B cell (primary cell): ENCODE data around the gene TP63. TPM values are rescaled to one million over a fixed set of nuclear protein-coding genes. Genes with fewer than 3 reads are reported as not detected.

Source experiments
- ATAC-seq: fragments of 200-7000 bp; cut with Tn5 transposase; one replicate; pipeline ENCODE4 v1.10.0; 2021; ENCODE audit warnings: low read depth, mild to moderate bottlenecking, moderate number of reproducible peaks, moderate library complexity
- CTCF ChIA-PET: fragments of 350-600 bp; sonication (Branson Sonifier 250); formaldehyde crosslinking; loops from one replicate; lab custom pipeline; 2021; ENCODE audit warnings: antibody characterized with exemption, inconsistent platforms; lab: Charles Lee
- POLR2A ChIA-PET: fragments of 350-600 bp; sonication (Branson Sonifier 250); formaldehyde crosslinking; loops from one replicate; lab custom pipeline; 2021; ENCODE audit warnings: antibody characterized with exemption; lab: Charles Lee
- DNase-seq: peaks from one replicate; pipeline ENCODE4 v3.0.0; 2013
- H2AFZ ChIP-seq: 2 replicates; pipeline ENCODE4 v1.6.1; 2012; ENCODE audit warnings: mild to moderate bottlenecking, low read depth, low read length; ENCODE audit not compliant: insufficient read depth, poor library complexity, severe bottlenecking
- H3K27ac ChIP-seq, 2 donors: 1 replicate in 1 of 2; 2 replicates in 1 of 2; pipeline ENCODE4 v1.5.1; 2012 to 2013; ENCODE audit warnings: low read length in 2 of 2, mild to moderate bottlenecking in 2 of 2, moderate library complexity in 1 of 2
- H3K27me3 ChIP-seq, 4 experiments: fragments of 200-600 bp in 1 of 4; sonication (generic) in 1 of 4; replicated peaks in 1 of 4; 1 replicate in 2 of 4; 2 replicates in 2 of 4; pipeline versions ENCODE4 v1.6.1 to v1.7.0; 2013 to 2016; ENCODE audit warnings: low read length in 3 of 4, mild to moderate bottlenecking in 2 of 4, mixed read lengths in 1 of 4, moderate library complexity in 1 of 4; ENCODE audit not compliant: insufficient read depth in 4 of 4, control insufficient read depth in 3 of 4; ENCODE audit errors: control extremely low read depth in 1 of 4
- H3K36me3 ChIP-seq, 2 experiments: replicated peaks in 1 of 2; 1 replicate in 1 of 2; 2 replicates in 1 of 2; pipeline versions ENCODE4 v1.6.1 to v1.7.1; 2013; ENCODE audit warnings: low read length in 1 of 2; ENCODE audit not compliant: insufficient read depth in 2 of 2, control insufficient read depth in 1 of 2; ENCODE audit errors: control extremely low read depth in 1 of 2, extremely low read depth in 1 of 2
- H3K4me1 ChIP-seq, 2 donors: fragments of 200-600 bp in 1 of 2; sonication (generic) in 1 of 2; 1 replicate in 1 of 2; 2 replicates in 1 of 2; pipeline versions ENCODE4 v1.5.1 to v1.6.1; 2013 to 2017; ENCODE audit warnings: low read length in 2 of 2; ENCODE audit not compliant: control insufficient read depth in 2 of 2, insufficient read depth in 2 of 2
- H3K4me2 ChIP-seq: replicated peaks from 2 replicates; pipeline ENCODE3; 2012; ENCODE audit warnings: mild to moderate bottlenecking, low read depth, low read length; ENCODE audit not compliant: poor library complexity, severe bottlenecking
- H3K4me3 ChIP-seq, 5 experiments: fragments of 200-600 bp in 1 of 5; sonication (generic) in 1 of 5; 1 replicate in 3 of 5; 2 replicates in 2 of 5; pipeline versions ENCODE4 v1.5.1 to v1.7.0; 2011 to 2016; ENCODE audit warnings: low read length in 4 of 5, mild to moderate bottlenecking in 4 of 5, low read depth in 2 of 5, control low read depth in 1 of 5, moderate library complexity in 1 of 5; ENCODE audit not compliant: insufficient read depth in 1 of 5; ENCODE audit errors: control extremely low read depth in 1 of 5, extremely low read depth in 1 of 5
- H3K79me2 ChIP-seq: fragments of 200-600 bp; sonication (generic); one replicate; pipeline ENCODE4 v1.6.0; 2016; ENCODE audit warnings: low read length; ENCODE audit not compliant: control insufficient read depth, insufficient read depth
- H3K9ac ChIP-seq: fragments of 200-600 bp; sonication (generic); 2 replicates; pipeline ENCODE4 v1.6.1; 2017; ENCODE audit warnings: mild to moderate bottlenecking, low read length, moderate library complexity
- H3K9me3 ChIP-seq, 3 donors: one replicate each; pipeline versions ENCODE4 v1.6.1 to v1.7.1; 2013; ENCODE audit warnings: low read length in 2 of 3; ENCODE audit not compliant: control insufficient read depth in 2 of 3, insufficient read depth in 1 of 3; ENCODE audit errors: control extremely low read depth in 1 of 3
- H4K20me1 ChIP-seq: 2 replicates; pipeline ENCODE4 v1.6.0; 2012; ENCODE audit warnings: mild to moderate bottlenecking, low read length; ENCODE audit not compliant: insufficient read depth, control insufficient read depth, poor library complexity, severe bottlenecking
- H3K27ac Mint-ChIP-seq: one replicate; pipeline ENCODE4 v1.8.0; 2021; ENCODE audit warnings: mixed read lengths
- H3K27me3 Mint-ChIP-seq: one replicate; pipeline ENCODE4 v1.8.0; 2021; ENCODE audit warnings: mixed read lengths
- H3K4me1 Mint-ChIP-seq: one replicate; pipeline ENCODE4 v1.8.0; 2021; ENCODE audit warnings: mixed read lengths
- H3K4me3 Mint-ChIP-seq: one replicate; pipeline ENCODE4 v1.8.0; 2021; ENCODE audit warnings: mixed read lengths
- H3K9me3 Mint-ChIP-seq: one replicate; pipeline ENCODE4 v1.8.0; 2022; ENCODE audit warnings: mixed read lengths; ENCODE audit not compliant: insufficient read depth
- EZH2 ChIP-seq: IDR thresholded peaks from 2 replicates; pipeline ENCODE4 v1.6.1; 2012; ENCODE audit warnings: borderline replicate concordance, low read depth, mild to moderate bottlenecking, moderate library complexity, low read length; ENCODE audit not compliant: insufficient read depth, poor library complexity, severe bottlenecking
- WGBS: methylation state at CpG from one replicate; pipeline ENCODE4 v1.1.5; 2013; ENCODE audit warnings: missing lambda C conversion rate; ENCODE audit not compliant: insufficient coverage; 5-methylcytosine and 5-hydroxymethylcytosine counted together
- intact Hi-C: fragments of 100-400 bp; cut with micrococcal nuclease; formaldehyde crosslinking; loops from one replicate; pipeline ENCODE4 v1.10.0; 2022
- polyA plus RNA-seq: library from polyadenylated mRNA; depleted of rRNA; stranded (reverse); fragments of >200 nt; gene quantifications from 2 replicates; pipeline ENCODE4 v1.2.3, GENCODE V29; 2012
- total RNA-seq, 2 donors: library from RNA; stranded (reverse); fragments of 120-200 nt in 1 of 2; gene quantifications; 1 replicate in 1 of 2; 2 replicates in 1 of 2; pipeline versions ENCODE4 v1.2.3 to v1.2.4, GENCODE V29; 2013 to 2022
- TF ChIP-seq, protein P1 (sequence below): fragments of 200-600 bp; IDR thresholded peaks from one replicate; pipeline ENCODE4 v1.8.0; 2022; ENCODE audit warnings: antibody characterized with exemption, mild to moderate bottlenecking

The TP63 gene
- total and polyA plus RNA-seq, 2 donors (not counting 1 experiment from before 2014, with no cell fraction given) = 1.2 to 2.0 TPM

DNA sequence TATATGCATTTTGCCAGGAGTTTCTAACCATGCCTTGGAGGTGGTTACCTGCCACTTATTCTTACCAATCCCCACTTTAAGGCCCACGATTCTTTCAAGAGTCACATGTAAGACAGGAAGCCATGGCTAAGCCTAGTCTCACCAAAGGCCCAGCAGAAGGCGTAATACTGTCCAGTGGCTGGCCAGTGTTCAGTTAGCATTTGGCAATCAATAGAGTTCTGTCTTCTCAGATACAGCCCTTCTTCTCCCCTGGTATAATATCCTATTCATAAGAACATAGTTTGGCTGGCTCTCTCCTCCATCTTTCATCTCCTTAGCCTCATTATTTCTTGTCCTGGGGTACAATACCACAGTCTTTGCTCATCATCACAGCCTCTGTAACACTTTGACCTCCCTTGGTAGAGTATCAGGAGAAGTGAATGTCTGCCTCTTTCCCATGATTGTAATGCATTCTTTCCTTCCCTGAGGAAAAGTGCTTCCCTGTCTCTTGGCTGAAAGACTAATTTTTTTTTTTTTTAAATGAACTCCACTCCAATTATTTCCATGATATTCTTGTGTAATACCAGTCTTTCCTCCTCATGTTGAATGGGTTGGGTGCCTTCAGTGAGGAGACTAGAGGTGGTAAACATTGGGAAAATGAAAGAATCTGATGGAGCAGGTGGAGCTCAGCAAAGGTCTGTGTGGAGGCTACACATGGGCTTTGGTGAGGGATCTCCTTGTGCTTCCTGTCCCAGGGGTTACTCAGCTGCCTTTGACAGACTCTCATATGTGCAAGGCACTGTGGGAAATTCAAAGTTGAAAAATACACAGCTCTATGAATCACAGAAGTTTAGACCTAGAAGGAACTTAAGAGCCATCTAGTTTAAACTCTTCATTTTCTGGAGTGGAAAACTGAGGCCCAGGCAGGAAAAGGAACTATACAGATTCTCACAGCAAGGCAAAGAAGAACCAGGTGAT is 271.3 kb downstream of the TP63 start:
- Histone ChIP-seq H3K4me1 (no peaks in the 10 kb centered on the region), H3K27me3 (no peaks in the 10 kb centered on the region), H3K79me2 (no peaks in the 10 kb centered on the region), H3K27ac (no peak overlapping the region), H3K4me2 (no peak overlapping the region), H3K4me3 (no peak overlapping the region), H2AFZ (no peak overlapping the region), H3K9ac (no peak overlapping the region), H3K9me3 (peaks cover 0 to 1% (median 0%) of the 10 kb centered on the region in 3 donors), H4K20me1 (no peaks in the 10 kb centered on the region), H3K36me3 (no peaks in the 10 kb centered on the region)
- DNase-seq = no peak
- no peak overlapping the region for H3K4me3 Mint-ChIP-seq
- H3K9me3 Mint-ChIP-seq = no peaks in the 10 kb centered on the region
- intact Hi-C loops = no loop called here
- ATAC-seq = no peak
- no peaks in the 10 kb centered on the region for H3K4me1 Mint-ChIP-seq
- TF ChIP-seq EZH2 = no peak
- TF ChIP-seq, protein P1, sequence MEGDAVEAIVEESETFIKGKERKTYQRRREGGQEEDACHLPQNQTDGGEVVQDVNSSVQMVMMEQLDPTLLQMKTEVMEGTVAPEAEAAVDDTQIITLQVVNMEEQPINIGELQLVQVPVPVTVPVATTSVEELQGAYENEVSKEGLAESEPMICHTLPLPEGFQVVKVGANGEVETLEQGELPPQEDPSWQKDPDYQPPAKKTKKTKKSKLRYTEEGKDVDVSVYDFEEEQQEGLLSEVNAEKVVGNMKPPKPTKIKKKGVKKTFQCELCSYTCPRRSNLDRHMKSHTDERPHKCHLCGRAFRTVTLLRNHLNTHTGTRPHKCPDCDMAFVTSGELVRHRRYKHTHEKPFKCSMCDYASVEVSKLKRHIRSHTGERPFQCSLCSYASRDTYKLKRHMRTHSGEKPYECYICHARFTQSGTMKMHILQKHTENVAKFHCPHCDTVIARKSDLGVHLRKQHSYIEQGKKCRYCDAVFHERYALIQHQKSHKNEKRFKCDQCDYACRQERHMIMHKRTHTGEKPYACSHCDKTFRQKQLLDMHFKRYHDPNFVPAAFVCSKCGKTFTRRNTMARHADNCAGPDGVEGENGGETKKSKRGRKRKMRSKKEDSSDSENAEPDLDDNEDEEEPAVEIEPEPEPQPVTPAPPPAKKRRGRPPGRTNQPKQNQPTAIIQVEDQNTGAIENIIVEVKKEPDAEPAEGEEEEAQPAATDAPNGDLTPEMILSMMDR = no peak
- ChIA-PET CTCF (no interaction called here), POLR2A (no interaction called here)
- H3K27me3 Mint-ChIP-seq = peaks cover 7% of the 10 kb centered on the region
- 85% methylated on average over 2 of the region's 2 CpGs for WGBS
- no peak overlapping the region for H3K27ac Mint-ChIP-seq

DNA sequence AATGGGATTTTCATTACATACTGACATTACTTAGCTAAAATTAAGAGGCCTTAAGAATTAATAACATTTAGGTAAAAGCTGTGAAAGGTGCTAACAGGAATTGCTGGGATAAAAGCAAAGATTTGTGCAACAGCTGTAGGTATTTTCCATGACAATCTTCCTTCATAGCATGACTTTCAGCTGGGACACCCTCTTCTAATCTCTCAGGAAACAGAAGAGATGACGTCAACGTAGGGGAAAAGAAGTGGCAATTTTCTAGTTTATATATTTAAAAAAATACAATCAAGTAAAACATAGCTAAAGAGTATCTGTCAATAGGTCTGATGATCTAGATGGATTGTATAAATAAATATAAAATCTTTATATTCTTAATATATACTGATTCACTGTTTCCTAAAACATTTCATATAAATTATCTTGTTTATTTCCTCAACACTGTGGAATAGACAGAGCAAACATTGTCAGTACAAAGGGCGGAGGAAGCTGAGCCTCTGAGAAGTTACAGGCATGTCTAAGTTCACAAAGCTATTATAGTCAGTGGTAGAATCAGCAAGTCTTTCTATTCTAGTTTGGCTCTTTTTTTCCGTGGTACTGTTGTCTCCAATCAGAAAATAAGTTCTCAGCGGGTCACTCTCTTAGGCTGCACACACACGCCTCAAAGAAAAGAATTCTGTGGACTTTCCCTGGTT is 272.5 kb downstream of the TP63 start:
- Mint-ChIP-seq H3K4me1 (no peaks in the 10 kb centered on the region), H3K27ac (no peak overlapping the region), H3K4me3 (no peak overlapping the region), H3K27me3 (peaks cover 8% of the 10 kb centered on the region), H3K9me3 (no peaks in the 10 kb centered on the region)
- Histone ChIP-seq H3K4me3 (no peak overlapping the region), H3K27me3 (no peaks in the 10 kb centered on the region), H3K4me2 (no peak overlapping the region), H3K9ac (no peak overlapping the region), H3K9me3 (peaks cover 0 to 1% (median 0%) of the 10 kb centered on the region in 3 donors), H3K79me2 (no peaks in the 10 kb centered on the region), H3K27ac (no peak overlapping the region), H3K36me3 (no peaks in the 10 kb centered on the region), H3K4me1 (no peaks in the 10 kb centered on the region), H4K20me1 (no peaks in the 10 kb centered on the region), H2AFZ (no peak overlapping the region)
- 89% methylated on average over 3 of the region's 6 CpGs for WGBS
- DNase-seq (no peak), ATAC-seq (no peak)
- CTCF ChIA-PET = no interaction called here
- POLR2A ChIA-PET = no interaction called here
- intact Hi-C loops = no loop called here
- TF ChIP-seq EZH2 = no peak
- TF ChIP-seq, protein P1 = no peak
